ENCODE measurements around the gene COLQ. TPM values are rescaled to one million over a fixed set of nuclear protein-coding genes. Genes with fewer than 3 reads are reported as not detected.

The COLQ gene
- total and polyA plus RNA-seq, 2 experiments from 2014 or later: 0.32 to 0.93 TPM

DNA sequence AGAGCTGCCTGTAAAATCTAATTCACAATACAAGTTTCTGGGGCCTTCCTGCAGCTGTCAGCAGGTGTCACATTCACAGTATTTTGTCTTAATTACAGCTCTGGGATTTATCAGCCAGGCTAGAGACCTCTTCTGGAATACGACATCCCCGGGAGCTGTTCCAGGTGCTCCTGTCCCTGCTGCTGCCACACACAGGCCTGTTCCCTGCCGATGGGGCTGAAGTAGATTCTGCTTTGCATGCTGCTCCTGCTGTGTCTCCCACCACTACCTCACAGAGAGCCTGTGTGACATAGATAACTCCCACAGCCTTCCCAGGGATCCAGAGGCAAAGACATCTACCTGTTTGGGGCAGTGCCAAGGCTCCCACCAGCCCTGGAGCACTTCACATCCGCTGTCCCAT lies 20.4 kb downstream of the COLQ start:
- no peaks in the 10 kb centered on the region for H3K9me2 ChIP-seq (ENCODE audit: insufficient read depth)
- in situ Hi-C loops (cut with MboI): no loop called here
- H3K4me1 ChIP-seq (ENCODE audit: insufficient read depth): peaks cover 15% of the 10 kb centered on the region
- no peaks in the 10 kb centered on the region for H4K20me1 ChIP-seq (ENCODE audit: insufficient read depth)
- TF ChIP-seq EZH2 (IDR thresholded peaks at IDR 0.05; ENCODE audit: insufficient read depth, poor library complexity, severe bottlenecking) (no peak), EZH2phosphoT487 (IDR thresholded peaks at IDR 0.05; ENCODE audit: insufficient read depth, low read depth) (no peak)
- H3K36me3 ChIP-seq (ENCODE audit: low read depth): no peaks in the 10 kb centered on the region
- H3K27ac ChIP-seq: no peak overlapping the region
- H3K27me3 ChIP-seq (replicated peaks; ENCODE audit: insufficient read depth): no peaks in the 10 kb centered on the region
- H2AFZ ChIP-seq: no peak overlapping the region
- no peak overlapping the region for H3K4me3 ChIP-seq
- peaks cover 19% of the 10 kb centered on the region for H3F3A ChIP-seq (ENCODE audit: insufficient read depth)
- no peaks in the 10 kb centered on the region for H3K79me2 ChIP-seq (ENCODE audit: insufficient read depth)
- no peak overlapping the region for H3K9ac ChIP-seq
- H3K9me3 ChIP-seq (ENCODE audit: low read depth): no peaks in the 10 kb centered on the region
- no peak overlapping the region for H3K4me2 ChIP-seq (ENCODE audit: unreplicated experiment)
- DNase-seq: no peak
- WGBS, 2 experiments (ENCODE audit: low coverage in 1 of 2, low lambda C conversion rate in 2 of 2, missing lambda C conversion rate in 2 of 2): 81 to 87% methylated on average over 4 of the region's 4 CpGs

DNA sequence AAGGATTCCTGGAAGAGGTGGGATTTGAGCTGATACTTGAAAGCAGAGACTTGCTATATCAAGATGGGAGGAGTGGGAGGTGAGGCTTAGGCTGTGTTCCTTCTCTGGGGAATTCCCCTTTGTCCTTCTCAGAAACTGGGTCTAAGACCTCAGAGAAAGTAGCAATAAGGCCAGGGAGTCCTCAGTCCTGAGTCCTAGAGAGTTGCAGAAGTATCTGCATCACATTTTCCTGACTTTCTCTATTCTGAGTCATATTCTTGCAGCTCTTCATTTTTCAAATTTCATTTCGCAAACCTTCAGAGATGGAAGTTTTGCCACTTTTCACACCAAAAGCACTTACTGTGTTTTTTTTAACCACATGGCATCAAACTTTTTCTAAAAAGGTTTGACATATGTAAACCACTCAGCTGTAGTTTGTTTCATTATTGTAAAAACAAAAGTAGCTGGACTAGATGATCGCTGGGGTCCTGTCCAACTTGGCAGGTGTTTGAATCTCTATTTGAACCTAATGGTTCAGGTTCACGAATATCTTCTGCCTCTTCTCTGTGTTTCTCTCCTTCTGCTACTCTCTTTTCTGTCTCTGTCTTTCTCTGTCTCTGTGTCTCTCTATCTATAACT lies 21.3 kb downstream of the COLQ start:
- H3K27ac ChIP-seq: peak overlapping the region; percentile 31; the same call in 1 of the 2 replicates
- DNase-seq: peak; percentile 70
- H3K27me3 ChIP-seq (replicated peaks; ENCODE audit: insufficient read depth): no peaks in the 10 kb centered on the region
- H3K4me1 ChIP-seq (ENCODE audit: insufficient read depth): peaks cover 15% of the 10 kb centered on the region
- H3K36me3 ChIP-seq (ENCODE audit: low read depth): no peaks in the 10 kb centered on the region
- H3K4me2 ChIP-seq (ENCODE audit: unreplicated experiment): peak overlapping the region; percentile 55
- H3K9me3 ChIP-seq (ENCODE audit: low read depth): no peaks in the 10 kb centered on the region
- no peaks in the 10 kb centered on the region for H3K79me2 ChIP-seq (ENCODE audit: insufficient read depth)
- no peaks in the 10 kb centered on the region for H4K20me1 ChIP-seq (ENCODE audit: insufficient read depth)
- TF ChIP-seq EZH2phosphoT487 (IDR thresholded peaks at IDR 0.05; ENCODE audit: insufficient read depth, low read depth): no peak
- TF ChIP-seq EZH2 (IDR thresholded peaks at IDR 0.05; ENCODE audit: insufficient read depth, poor library complexity, severe bottlenecking): no peak
- H3K4me3 ChIP-seq: no peak overlapping the region
- in situ Hi-C loops (cut with MboI): no loop called here
- peaks cover 19% of the 10 kb centered on the region for H3F3A ChIP-seq (ENCODE audit: insufficient read depth)
- no peak overlapping the region for H3K9ac ChIP-seq
- WGBS, 2 experiments (ENCODE audit: low coverage in 1 of 2, low lambda C conversion rate in 2 of 2, missing lambda C conversion rate in 2 of 2): 61 to 65% methylated on average over 3 of the region's 3 CpGs
- H2AFZ ChIP-seq: no peak overlapping the region
- no peaks in the 10 kb centered on the region for H3K9me2 ChIP-seq (ENCODE audit: insufficient read depth)

DNA sequence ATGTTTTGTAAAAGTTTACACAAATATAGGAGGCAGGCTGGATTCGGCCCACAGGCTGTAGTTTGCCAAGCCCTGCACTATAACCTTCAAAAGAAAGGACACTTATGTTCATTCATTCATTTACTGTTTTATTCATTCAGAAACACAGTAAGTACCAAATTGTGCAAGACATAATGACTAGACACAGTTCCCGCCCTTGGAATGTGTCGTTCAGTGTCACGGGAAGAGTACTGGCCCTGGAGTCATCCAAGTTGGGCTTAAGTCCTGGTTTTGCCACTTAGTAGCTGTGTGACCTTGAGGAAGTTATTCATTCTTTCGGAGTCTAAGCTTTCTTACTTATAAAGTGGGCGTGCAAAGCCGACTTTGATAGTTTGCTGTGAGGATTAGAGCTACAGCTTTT lies 22.0 kb downstream of the COLQ start:
- peak overlapping the region; percentile 55 for H3K4me2 ChIP-seq (ENCODE audit: unreplicated experiment)
- H3K9ac ChIP-seq: no peak overlapping the region
- H3K36me3 ChIP-seq (ENCODE audit: low read depth): no peaks in the 10 kb centered on the region
- H3K27me3 ChIP-seq (replicated peaks; ENCODE audit: insufficient read depth): no peaks in the 10 kb centered on the region
- no peak for TF ChIP-seq EZH2phosphoT487 (IDR thresholded peaks at IDR 0.05; ENCODE audit: insufficient read depth, low read depth)
- no peak for TF ChIP-seq EZH2 (IDR thresholded peaks at IDR 0.05; ENCODE audit: insufficient read depth, poor library complexity, severe bottlenecking)
- no peaks in the 10 kb centered on the region for H3K9me3 ChIP-seq (ENCODE audit: low read depth)
- no peaks in the 10 kb centered on the region for H3K79me2 ChIP-seq (ENCODE audit: insufficient read depth)
- peak; percentile 78 for DNase-seq
- peaks cover 15% of the 10 kb centered on the region for H3K4me1 ChIP-seq (ENCODE audit: insufficient read depth)
- H3K4me3 ChIP-seq: no peak overlapping the region
- no peaks in the 10 kb centered on the region for H4K20me1 ChIP-seq (ENCODE audit: insufficient read depth)
- WGBS, 2 experiments (ENCODE audit: low coverage in 1 of 2, low lambda C conversion rate in 2 of 2, missing lambda C conversion rate in 2 of 2): 6 to 7% methylated on average over 7 of the region's 7 CpGs
- H3K9me2 ChIP-seq (ENCODE audit: insufficient read depth): no peaks in the 10 kb centered on the region
- in situ Hi-C loops (cut with MboI): no loop called here
- no peak overlapping the region for H2AFZ ChIP-seq
- H3K27ac ChIP-seq: peak overlapping the region; percentile 31; the same call in 1 of the 2 replicates
- H3F3A ChIP-seq (ENCODE audit: insufficient read depth): peaks cover 19% of the 10 kb centered on the region

DNA sequence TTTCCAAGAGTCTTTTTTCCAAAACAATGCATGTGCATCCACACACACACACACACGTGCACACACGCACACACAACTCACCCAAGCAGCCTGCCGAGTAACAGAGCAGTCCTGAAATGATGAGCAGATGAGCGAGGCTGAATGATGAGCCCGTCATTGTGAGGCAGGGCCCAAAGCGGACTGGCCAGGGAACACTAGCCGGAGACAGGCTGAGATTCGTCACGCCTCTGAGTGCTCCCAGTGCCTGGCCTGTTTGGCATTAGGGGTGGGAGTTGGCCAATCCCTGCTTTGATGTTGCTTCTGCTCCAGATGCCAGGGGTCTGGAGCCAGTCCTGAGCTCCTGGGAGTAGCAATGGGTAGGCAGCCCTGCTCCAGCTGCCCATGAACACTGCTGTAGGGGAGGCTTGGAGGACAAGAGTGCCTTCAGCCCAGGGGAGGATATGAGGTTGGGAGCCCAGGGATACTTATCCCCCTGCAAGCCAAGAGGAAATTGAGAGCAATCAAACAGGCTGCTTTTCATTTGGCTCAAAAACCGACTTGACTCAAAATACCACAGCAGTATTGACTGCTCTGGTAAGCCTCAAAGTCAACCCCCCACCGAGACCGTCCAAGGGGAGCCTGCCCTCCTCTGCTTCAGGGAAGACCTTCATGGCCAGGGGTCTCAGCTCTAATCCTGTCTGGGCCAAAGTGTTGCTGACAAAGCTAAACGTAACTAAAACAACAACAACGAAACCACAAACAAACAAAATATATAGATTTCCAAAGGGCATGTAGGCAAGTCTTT lies 22.9 kb downstream of the COLQ start:
- Histone ChIP-seq H3K4me2 (ENCODE audit: unreplicated experiment) (no peak overlapping the region), H3K79me2 (ENCODE audit: insufficient read depth) (no peaks in the 10 kb centered on the region), H3K4me1 (ENCODE audit: insufficient read depth) (peaks cover 15% of the 10 kb centered on the region), H3F3A (ENCODE audit: insufficient read depth) (peaks cover 19% of the 10 kb centered on the region), H4K20me1 (ENCODE audit: insufficient read depth) (no peaks in the 10 kb centered on the region), H3K4me3 (no peak overlapping the region), H2AFZ (no peak overlapping the region), H3K27ac (no peak overlapping the region), H3K9me3 (ENCODE audit: low read depth) (no peaks in the 10 kb centered on the region), H3K27me3 (replicated peaks; ENCODE audit: insufficient read depth) (no peaks in the 10 kb centered on the region), H3K9me2 (ENCODE audit: insufficient read depth) (no peaks in the 10 kb centered on the region), H3K36me3 (ENCODE audit: low read depth) (no peaks in the 10 kb centered on the region), H3K9ac (no peak overlapping the region)
- TF ChIP-seq EZH2 (IDR thresholded peaks at IDR 0.05; ENCODE audit: insufficient read depth, poor library complexity, severe bottlenecking) (no peak), EZH2phosphoT487 (IDR thresholded peaks at IDR 0.05; ENCODE audit: insufficient read depth, low read depth) (no peak)
- DNase-seq: peak; percentile 63
- WGBS, 2 experiments (ENCODE audit: low coverage in 1 of 2, low lambda C conversion rate in 2 of 2, missing lambda C conversion rate in 2 of 2): 23 to 26% methylated on average over 14 of the region's 14 CpGs
- in situ Hi-C loops (cut with MboI): no loop called here
